ENCODE data around the gene IL7R.

Gene IL7R

DNA sequence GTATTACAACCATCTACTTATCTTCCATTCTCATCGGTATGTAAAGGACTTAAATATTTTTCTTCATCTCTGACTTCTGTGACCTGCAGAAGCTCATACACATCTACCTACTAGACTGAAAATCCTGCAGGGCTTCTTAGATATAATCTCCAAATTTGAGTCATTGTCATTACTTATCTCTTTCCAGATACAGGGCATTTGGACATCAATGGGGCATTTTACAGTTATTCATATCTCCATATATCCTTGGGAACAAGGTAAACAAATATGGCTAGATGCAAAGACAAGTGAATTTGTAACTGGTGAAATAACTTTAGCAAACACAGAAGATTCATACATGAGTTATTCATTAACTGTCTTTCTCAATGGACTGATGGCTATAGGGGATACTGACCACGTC, 37.7 kb upstream of the IL7R start:
- H3K4me3 ChIP-seq (ENCODE audit: low read depth, low read length), result no peak overlapping the region
- TF ChIP-seq, protein P1, sequence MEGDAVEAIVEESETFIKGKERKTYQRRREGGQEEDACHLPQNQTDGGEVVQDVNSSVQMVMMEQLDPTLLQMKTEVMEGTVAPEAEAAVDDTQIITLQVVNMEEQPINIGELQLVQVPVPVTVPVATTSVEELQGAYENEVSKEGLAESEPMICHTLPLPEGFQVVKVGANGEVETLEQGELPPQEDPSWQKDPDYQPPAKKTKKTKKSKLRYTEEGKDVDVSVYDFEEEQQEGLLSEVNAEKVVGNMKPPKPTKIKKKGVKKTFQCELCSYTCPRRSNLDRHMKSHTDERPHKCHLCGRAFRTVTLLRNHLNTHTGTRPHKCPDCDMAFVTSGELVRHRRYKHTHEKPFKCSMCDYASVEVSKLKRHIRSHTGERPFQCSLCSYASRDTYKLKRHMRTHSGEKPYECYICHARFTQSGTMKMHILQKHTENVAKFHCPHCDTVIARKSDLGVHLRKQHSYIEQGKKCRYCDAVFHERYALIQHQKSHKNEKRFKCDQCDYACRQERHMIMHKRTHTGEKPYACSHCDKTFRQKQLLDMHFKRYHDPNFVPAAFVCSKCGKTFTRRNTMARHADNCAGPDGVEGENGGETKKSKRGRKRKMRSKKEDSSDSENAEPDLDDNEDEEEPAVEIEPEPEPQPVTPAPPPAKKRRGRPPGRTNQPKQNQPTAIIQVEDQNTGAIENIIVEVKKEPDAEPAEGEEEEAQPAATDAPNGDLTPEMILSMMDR (IDR thresholded peaks at IDR 0.05; ENCODE audit: control insufficient read depth, extremely low read depth, insufficient read depth), result no peak
- no peak for DNase-seq (ENCODE audit: low read depth)

DNA sequence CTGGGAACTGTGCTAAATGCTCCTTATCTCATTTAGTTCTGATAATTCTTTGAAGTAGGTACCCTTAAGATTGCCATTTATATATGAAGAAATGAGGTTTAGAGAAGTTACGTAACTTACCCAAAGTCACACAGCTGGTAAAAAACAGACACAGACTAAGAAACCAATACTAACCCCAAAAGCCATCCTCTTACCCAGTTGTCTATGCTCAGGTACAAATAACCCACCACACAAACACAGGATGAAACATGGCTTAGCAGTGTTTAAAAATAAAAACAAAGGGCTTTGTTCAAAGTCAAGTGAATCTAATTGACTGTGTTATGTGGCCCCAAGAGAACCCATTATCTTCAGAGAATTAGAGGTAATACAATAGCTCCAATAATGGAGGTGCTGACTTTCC, 37.0 kb upstream of the IL7R start:
- TF ChIP-seq, protein P1 (IDR thresholded peaks at IDR 0.05; ENCODE audit: control insufficient read depth, extremely low read depth, insufficient read depth), result no peak
- no peak overlapping the region for H3K4me3 ChIP-seq (ENCODE audit: low read depth, low read length)
- no peak for DNase-seq (ENCODE audit: low read depth)

DNA sequence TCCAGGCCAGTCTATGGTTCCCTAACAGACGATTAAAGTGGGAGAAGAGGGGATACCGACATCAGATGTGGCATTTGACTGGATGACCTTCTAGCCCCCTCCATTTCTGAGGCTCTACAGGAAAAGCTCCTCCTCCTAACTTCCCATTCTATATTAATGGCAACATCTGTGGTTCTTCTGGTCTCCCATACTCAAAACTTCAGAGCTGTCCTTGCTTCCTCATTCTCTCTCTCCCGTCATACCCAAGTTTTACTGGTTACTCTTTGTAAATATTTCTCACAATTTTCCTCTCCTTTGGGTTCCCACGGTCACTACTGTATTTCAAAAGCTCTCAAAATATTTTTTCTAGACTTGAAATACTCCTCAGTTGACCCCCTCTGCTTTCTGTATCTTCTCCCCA, 36.0 kb upstream of the IL7R start:
- no peak for DNase-seq (ENCODE audit: low read depth)
- TF ChIP-seq, protein P1 (IDR thresholded peaks at IDR 0.05; ENCODE audit: control insufficient read depth, extremely low read depth, insufficient read depth), result no peak
- H3K4me3 ChIP-seq (ENCODE audit: low read depth, low read length), result no peak overlapping the region

DNA sequence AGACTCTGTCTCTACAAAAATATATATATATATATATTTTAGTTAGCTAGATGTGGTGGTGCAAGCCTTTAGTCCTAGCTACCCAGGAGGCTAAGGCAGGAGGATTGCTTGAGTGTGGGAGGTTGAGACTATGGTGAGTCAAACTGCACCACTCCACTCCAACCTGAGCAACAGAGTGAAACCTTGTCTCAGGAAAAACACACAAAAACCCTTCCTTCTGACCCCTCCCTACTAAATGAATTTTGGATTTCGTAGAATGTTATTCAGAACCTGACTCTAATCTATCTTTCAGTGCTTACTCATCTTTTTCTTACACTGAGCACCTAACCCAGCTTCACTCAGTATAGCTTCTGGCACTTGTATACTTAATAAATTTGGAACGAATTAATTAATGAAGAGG, 35.2 kb upstream of the IL7R start:
- TF ChIP-seq, protein P1 (IDR thresholded peaks at IDR 0.05; ENCODE audit: control insufficient read depth, extremely low read depth, insufficient read depth), result no peak
- H3K4me3 ChIP-seq (ENCODE audit: low read depth, low read length), result no peak overlapping the region

DNA sequence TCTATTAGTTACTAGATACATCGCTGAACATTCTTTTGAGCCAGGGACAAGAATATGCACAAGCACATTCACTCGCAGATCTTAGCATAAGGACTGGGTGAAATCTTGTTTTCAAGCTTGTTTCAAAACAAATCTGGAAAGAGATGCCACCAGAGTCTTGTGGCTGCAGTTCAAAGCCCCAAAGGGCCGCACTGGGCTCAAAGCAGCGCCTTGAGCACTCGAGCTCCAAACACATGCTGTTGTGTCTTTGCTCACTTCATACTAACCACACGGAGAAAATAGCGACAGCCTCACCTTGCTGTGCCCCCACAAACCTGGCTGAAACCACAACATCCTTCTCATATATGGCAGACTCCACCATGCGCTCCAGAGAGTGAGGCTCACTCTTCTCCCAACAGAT, 34.2 kb upstream of the IL7R start:
- no peak overlapping the region for H3K4me3 ChIP-seq (ENCODE audit: low read depth, low read length)
- no peak for DNase-seq (ENCODE audit: low read depth)
- TF ChIP-seq, protein P1 (IDR thresholded peaks at IDR 0.05; ENCODE audit: control insufficient read depth, extremely low read depth, insufficient read depth), result no peak

More for the DNA sequence above, 35.2 kb upstream of the IL7R start:
- DNase-seq (ENCODE audit: low read depth), result no peak

DNA sequence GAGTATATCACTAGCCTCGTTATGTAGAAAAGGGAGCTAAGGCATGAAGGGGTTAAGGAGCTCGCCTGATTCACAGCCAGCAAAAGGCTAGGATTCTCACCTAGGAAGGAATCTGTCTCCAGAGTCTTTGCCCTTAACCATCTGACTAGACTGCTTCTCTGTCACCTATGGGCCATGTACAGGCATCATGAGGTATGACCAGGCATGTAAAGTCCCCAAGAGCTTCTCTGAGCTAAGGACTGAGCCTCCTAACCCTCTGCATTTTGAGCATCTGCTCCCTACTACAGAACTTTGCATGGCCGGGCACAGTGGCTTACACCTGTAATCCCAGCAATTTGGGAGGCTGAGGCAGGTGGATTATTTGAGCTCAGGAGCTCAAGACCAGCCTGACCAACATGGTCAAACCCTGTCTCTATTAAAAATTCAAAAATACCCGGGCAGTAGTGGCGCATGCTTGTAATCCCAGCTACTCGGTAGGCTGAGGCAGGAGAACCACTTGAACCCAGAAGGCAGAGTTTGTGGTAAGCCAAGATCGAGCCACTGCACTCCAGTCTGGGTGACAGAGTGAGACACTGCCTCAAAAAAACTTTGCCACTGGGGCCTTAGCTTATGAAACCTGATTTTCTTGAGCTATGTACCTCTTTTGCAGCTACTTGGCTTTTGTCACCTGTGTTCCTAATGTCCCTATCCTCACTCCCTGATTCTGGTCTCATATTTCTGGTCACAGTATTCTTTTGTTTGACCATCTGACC, 33.2 kb upstream of the IL7R start:
- TF ChIP-seq, protein P1 (IDR thresholded peaks at IDR 0.05; ENCODE audit: control insufficient read depth, extremely low read depth, insufficient read depth), result no peak
- no peak overlapping the region for H3K4me3 ChIP-seq (ENCODE audit: low read depth, low read length)
- DNase-seq (ENCODE audit: low read depth), result no peak

DNA sequence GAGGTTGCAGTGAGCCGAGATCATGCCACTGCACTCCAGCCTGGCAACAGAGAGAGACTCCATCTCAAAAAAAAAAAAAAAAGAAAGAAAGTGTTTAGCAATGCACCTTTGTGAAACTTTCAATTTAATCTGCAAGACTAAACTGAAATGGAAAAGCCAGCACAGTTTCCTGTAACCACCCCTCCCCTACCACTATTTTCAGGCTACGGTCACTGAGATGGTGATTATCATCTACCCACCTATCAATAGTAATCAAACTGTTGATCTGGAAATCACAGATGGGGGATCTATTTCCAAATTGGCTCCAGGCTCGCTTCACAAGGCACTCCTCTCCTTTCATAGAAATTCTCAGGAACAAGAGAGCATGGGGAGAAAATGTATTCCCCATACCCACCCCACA, 30.6 kb upstream of the IL7R start:
- H3K4me3 ChIP-seq (ENCODE audit: low read depth, low read length), result no peak overlapping the region
- no peak for DNase-seq (ENCODE audit: low read depth)
- TF ChIP-seq, protein P1 (IDR thresholded peaks at IDR 0.05; ENCODE audit: control insufficient read depth, extremely low read depth, insufficient read depth), result no peak
